Panc1 (cell line): ENCODE data around the gene MLLT10.

Source experiments
- CTCF ChIP-seq: fragments of 450-650 bp; IDR thresholded peaks from 2 replicates; pipeline ENCODE4 v1.5.1; 2017; ENCODE audit warnings: mild to moderate bottlenecking
- POLR2AphosphoS5 ChIP-seq: IDR thresholded peaks from 2 replicates; pipeline ENCODE4 v1.6.1; 2012; ENCODE audit warnings: mild to moderate bottlenecking, low read depth, low read length, moderate library complexity
- REST ChIP-seq, 2 experiments: IDR thresholded peaks; 2 replicates each; pipeline ENCODE4 v1.6.1; 2011 to 2012; ENCODE audit warnings: low read depth in 2 of 2, control low read depth in 1 of 2, low read length in 1 of 2, mild to moderate bottlenecking in 1 of 2, moderate library complexity in 1 of 2; ENCODE audit not compliant: insufficient read depth in 1 of 2
- SIN3A ChIP-seq: IDR thresholded peaks from 2 replicates; pipeline ENCODE4 v1.6.1; 2012; ENCODE audit warnings: low read depth, mild to moderate bottlenecking, low read length, moderate library complexity, borderline replicate concordance; ENCODE audit not compliant: insufficient read depth

GRCh38 chr10:21726601-21727225 lies 192.7 kb downstream of the MLLT10 start:
- TF ChIP-seq CTCF (no peak), POLR2AphosphoS5 (no peak), SIN3A (no peak), REST (IDR thresholded peaks at IDR 0.05; ENCODE audit: insufficient read depth in 1 of 2, low read depth in 2 of 2, low read length in 1 of 2) (no peak)
